Gastroesophageal sphincter (tissue), 3 donors: ENCODE results near the gene ZMAT5.

Experiments
- CTCF ChIP-seq, 4 experiments: fragments of 200-600 bp in 2 of 4; fragments of 450-650 bp in 2 of 4; sonication (generic) in 1 of 4; IDR thresholded peaks; one replicate each; pipeline ENCODE4 v1.5.1; 2017 to 2019; ENCODE audit warnings: antibody characterized with exemption in 4 of 4, mild to moderate bottlenecking in 2 of 4, moderate library complexity in 2 of 4
- EP300 ChIP-seq: sonication (generic); formaldehyde crosslinking; IDR thresholded peaks from one replicate; pipeline ENCODE4 v1.6.1; 2017; ENCODE audit warnings: antibody characterized with exemption, mild to moderate bottlenecking
- POLR2A ChIP-seq, 2 donors: fragments of 450-650 bp; IDR thresholded peaks; one replicate each; pipeline ENCODE4 v1.6.1; 2017; ENCODE audit warnings: antibody characterized with exemption in 2 of 2, mild to moderate bottlenecking in 2 of 2, moderate library complexity in 1 of 2
- POLR2AphosphoS5 ChIP-seq: sonication (generic); formaldehyde crosslinking; IDR thresholded peaks from one replicate; pipeline ENCODE4 v1.6.1; 2017; ENCODE audit warnings: antibody characterized with exemption

- TF ChIP-seq EP300 (no peak), CTCF (IDR thresholded peaks at IDR 0.05) (no peak), POLR2A (IDR thresholded peaks at IDR 0.05) (no peak), POLR2AphosphoS5 (no peak)
These were observed 49.7 kb upstream of the ZMAT5 start for GRCh38 chr22:29816539-29816938.
